ENCODE measurements around the gene SRMS. TPM values are rescaled to one million over a fixed set of nuclear protein-coding genes. Genes with fewer than 3 reads are reported as not detected.

Gene SRMS
- total and polyA plus RNA-seq, 2 of the 13 experiments (the other 11 are each of a cell fraction or from before 2014, with no cell fraction given), result not detected

DNA sequence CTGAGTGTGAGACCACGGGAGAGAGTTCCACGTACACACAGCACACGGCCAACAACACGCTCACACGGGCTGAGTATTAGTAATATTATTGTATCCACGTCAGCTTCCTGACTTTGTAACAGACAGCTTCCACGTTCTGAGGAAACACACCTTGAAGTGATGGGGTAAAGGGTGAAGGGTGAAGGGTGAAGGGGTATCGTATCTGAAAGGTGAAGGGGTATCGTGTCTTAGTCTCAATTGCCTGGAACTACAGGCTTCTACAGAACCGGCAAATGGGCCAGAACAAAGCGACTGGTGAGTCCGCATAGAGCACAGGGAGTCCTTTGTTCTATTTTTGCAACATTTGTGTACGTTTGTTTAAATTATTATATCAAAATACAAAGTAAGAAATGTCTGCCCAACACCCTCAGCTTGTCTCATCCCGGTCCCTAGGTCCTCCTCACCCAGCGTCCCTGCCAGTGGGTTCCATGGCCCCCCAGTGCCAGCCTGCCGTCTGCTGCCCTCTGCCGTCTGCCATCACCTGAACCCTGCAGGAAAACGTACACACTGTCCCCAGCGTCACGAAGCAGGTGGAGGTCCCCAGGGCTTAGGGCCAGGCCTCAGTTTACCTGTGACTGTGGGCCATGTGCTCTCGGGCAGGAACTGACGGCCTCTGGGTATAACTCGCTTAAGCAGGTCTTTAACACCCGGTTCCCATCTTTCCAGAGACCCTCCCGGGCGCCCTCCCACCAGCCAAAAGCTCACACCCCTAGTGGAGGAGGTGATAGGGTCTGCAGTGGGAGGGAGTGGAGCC, 30.9 kb upstream of the SRMS start (continued):
- TF ChIP-seq, protein P1, sequence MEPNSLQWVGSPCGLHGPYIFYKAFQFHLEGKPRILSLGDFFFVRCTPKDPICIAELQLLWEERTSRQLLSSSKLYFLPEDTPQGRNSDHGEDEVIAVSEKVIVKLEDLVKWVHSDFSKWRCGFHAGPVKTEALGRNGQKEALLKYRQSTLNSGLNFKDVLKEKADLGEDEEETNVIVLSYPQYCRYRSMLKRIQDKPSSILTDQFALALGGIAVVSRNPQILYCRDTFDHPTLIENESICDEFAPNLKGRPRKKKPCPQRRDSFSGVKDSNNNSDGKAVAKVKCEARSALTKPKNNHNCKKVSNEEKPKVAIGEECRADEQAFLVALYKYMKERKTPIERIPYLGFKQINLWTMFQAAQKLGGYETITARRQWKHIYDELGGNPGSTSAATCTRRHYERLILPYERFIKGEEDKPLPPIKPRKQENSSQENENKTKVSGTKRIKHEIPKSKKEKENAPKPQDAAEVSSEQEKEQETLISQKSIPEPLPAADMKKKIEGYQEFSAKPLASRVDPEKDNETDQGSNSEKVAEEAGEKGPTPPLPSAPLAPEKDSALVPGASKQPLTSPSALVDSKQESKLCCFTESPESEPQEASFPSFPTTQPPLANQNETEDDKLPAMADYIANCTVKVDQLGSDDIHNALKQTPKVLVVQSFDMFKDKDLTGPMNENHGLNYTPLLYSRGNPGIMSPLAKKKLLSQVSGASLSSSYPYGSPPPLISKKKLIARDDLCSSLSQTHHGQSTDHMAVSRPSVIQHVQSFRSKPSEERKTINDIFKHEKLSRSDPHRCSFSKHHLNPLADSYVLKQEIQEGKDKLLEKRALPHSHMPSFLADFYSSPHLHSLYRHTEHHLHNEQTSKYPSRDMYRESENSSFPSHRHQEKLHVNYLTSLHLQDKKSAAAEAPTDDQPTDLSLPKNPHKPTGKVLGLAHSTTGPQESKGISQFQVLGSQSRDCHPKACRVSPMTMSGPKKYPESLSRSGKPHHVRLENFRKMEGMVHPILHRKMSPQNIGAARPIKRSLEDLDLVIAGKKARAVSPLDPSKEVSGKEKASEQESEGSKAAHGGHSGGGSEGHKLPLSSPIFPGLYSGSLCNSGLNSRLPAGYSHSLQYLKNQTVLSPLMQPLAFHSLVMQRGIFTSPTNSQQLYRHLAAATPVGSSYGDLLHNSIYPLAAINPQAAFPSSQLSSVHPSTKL (CRISPR knock-in tag; IDR thresholded peaks at IDR 0.05), result no peak
- TF ChIP-seq ZNF12 (CRISPR knock-in tag; IDR thresholded peaks at IDR 0.05) (no peak), ZNF883 (CRISPR knock-in tag; IDR thresholded peaks at IDR 0.05; ENCODE audit: not compliant biosample characterization) (peak; percentile 42), ERF (CRISPR knock-in tag; IDR thresholded peaks at IDR 0.05) (0 out of 2 replicates have a peak, but pooled peaks have one; percentile 34), CREM (IDR thresholded peaks at IDR 0.05) (no peak), CREM (CRISPR knock-in tag; IDR thresholded peaks at IDR 0.05) (no peak), ELF4 (CRISPR knock-in tag; IDR thresholded peaks at IDR 0.05; ENCODE audit: borderline replicate concordance) (no peak)
- TF ChIP-seq, protein P2, sequence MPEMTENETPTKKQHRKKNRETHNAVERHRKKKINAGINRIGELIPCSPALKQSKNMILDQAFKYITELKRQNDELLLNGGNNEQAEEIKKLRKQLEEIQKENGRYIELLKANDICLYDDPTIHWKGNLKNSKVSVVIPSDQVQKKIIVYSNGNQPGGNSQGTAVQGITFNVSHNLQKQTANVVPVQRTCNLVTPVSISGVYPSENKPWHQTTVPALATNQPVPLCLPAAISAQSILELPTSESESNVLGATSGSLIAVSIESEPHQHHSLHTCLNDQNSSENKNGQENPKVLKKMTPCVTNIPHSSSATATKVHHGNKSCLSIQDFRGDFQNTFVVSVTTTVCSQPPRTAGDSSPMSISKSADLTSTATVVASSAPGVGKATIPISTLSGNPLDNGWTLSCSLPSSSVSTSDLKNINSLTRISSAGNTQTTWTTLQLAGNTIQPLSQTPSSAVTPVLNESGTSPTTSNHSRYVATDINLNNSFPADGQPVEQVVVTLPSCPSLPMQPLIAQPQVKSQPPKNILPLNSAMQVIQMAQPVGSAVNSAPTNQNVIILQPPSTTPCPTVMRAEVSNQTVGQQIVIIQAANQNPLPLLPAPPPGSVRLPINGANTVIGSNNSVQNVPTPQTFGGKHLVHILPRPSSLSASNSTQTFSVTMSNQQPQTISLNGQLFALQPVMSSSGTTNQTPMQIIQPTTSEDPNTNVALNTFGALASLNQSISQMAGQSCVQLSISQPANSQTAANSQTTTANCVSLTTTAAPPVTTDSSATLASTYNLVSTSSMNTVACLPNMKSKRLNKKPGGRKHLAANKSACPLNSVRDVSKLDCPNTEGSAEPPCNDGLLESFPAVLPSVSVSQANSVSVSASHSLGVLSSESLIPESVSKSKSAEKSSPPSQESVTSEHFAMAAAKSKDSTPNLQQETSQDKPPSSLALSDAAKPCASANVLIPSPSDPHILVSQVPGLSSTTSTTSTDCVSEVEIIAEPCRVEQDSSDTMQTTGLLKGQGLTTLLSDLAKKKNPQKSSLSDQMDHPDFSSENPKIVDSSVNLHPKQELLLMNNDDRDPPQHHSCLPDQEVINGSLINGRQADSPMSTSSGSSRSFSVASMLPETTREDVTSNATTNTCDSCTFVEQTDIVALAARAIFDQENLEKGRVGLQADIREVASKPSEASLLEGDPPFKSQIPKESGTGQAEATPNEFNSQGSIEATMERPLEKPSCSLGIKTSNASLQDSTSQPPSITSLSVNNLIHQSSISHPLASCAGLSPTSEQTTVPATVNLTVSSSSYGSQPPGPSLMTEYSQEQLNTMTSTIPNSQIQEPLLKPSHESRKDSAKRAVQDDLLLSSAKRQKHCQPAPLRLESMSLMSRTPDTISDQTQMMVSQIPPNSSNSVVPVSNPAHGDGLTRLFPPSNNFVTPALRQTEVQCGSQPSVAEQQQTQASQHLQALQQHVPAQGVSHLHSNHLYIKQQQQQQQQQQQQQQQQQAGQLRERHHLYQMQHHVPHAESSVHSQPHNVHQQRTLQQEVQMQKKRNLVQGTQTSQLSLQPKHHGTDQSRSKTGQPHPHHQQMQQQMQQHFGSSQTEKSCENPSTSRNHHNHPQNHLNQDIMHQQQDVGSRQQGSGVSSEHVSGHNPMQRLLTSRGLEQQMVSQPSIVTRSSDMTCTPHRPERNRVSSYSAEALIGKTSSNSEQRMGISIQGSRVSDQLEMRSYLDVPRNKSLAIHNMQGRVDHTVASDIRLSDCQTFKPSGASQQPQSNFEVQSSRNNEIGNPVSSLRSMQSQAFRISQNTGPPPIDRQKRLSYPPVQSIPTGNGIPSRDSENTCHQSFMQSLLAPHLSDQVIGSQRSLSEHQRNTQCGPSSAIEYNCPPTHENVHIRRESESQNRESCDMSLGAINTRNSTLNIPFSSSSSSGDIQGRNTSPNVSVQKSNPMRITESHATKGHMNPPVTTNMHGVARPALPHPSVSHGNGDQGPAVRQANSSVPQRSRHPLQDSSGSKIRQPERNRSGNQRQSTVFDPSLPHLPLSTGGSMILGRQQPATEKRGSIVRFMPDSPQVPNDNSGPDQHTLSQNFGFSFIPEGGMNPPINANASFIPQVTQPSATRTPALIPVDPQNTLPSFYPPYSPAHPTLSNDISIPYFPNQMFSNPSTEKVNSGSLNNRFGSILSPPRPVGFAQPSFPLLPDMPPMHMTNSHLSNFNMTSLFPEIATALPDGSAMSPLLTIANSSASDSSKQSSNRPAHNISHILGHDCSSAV (CRISPR knock-in tag; IDR thresholded peaks at IDR 0.05; ENCODE audit: borderline replicate concordance), result no peak
- TF ChIP-seq, protein P3, sequence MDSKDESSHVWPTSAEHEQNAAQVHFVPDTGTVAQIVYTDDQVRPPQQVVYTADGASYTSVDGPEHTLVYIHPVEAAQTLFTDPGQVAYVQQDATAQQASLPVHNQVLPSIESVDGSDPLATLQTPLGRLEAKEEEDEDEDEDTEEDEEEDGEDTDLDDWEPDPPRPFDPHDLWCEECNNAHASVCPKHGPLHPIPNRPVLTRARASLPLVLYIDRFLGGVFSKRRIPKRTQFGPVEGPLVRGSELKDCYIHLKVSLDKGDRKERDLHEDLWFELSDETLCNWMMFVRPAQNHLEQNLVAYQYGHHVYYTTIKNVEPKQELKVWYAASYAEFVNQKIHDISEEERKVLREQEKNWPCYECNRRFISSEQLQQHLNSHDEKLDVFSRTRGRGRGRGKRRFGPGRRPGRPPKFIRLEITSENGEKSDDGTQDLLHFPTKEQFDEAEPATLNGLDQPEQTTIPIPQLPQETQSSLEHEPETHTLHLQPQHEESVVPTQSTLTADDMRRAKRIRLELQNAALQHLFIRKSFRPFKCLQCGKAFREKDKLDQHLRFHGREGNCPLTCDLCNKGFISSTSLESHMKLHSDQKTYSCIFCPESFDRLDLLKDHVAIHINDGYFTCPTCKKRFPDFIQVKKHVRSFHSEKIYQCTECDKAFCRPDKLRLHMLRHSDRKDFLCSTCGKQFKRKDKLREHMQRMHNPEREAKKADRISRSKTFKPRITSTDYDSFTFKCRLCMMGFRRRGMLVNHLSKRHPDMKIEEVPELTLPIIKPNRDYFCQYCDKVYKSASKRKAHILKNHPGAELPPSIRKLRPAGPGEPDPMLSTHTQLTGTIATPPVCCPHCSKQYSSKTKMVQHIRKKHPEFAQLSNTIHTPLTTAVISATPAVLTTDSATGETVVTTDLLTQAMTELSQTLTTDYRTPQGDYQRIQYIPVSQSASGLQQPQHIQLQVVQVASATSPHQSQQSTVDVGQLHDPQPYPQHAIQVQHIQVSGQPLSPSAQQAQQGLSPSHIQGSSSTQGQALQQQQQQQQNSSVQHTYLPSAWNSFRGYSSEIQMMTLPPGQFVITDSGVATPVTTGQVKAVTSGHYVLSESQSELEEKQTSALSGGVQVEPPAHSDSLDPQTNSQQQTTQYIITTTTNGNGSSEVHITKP (CRISPR knock-in tag; IDR thresholded peaks at IDR 0.05; ENCODE audit: low read depth), result 0 out of 2 replicates have a peak, but pooled peaks have one; percentile 21
